PFSK-1 (cell line): Measurements from ENCODE around the gene RFTN1.

Experiments used
- POLR2AphosphoS5 ChIP-seq: IDR thresholded peaks from 2 replicates; pipeline ENCODE4 v1.6.1; 2012; ENCODE audit warnings: low read depth, mild to moderate bottlenecking, control low read depth, low read length, moderate library complexity
- TAF1 ChIP-seq: IDR thresholded peaks from 2 replicates; pipeline ENCODE4 v1.6.1; 2012; ENCODE audit warnings: low read length, control low read depth, borderline replicate concordance; ENCODE audit not compliant: insufficient read depth

- TF ChIP-seq TAF1 = no peak
- TF ChIP-seq POLR2AphosphoS5 = no peak
These were observed 51.8 kb downstream of the RFTN1 start for GRCh38 chr3:16461463-16462245.
